Parathyroid adenoma (tissue), 2 donors: ENCODE results near the gene PACSIN1.

Source experiments
- H2AFZ ChIP-seq: fragments of 300-600 bp; sonication (generic); one replicate; pipeline ENCODE4 v1.7.0; 2017; ENCODE audit warnings: antibody characterized with exemption, mild to moderate bottlenecking
- H3K27ac ChIP-seq: fragments of 300-600 bp; sonication (generic); one replicate; pipeline ENCODE4 v1.7.0; 2017
- H3K27me3 ChIP-seq: fragments of 300-600 bp; sonication (generic); one replicate; pipeline ENCODE4 v1.7.0; 2017; ENCODE audit warnings: low read length; ENCODE audit not compliant: control insufficient read depth, insufficient read depth
- H3K36me3 ChIP-seq: fragments of 300-600 bp; sonication (generic); one replicate; pipeline ENCODE4 v1.7.0; 2017; ENCODE audit warnings: low read length; ENCODE audit not compliant: control insufficient read depth, insufficient read depth
- H3K4me1 ChIP-seq: fragments of 300-600 bp; sonication (generic); one replicate; pipeline ENCODE4 v1.7.0; 2017; ENCODE audit warnings: control low read depth
- H3K4me2 ChIP-seq: fragments of 300-600 bp; sonication (generic); one replicate; pipeline ENCODE4 v1.7.0; 2017; ENCODE audit warnings: low read length
- H3K4me3 ChIP-seq: fragments of 300-600 bp; sonication (generic); one replicate; pipeline ENCODE4 v1.7.0; 2017; ENCODE audit warnings: low read depth, low read length
- H3K79me2 ChIP-seq: fragments of 300-600 bp; sonication (generic); one replicate; pipeline ENCODE4 v1.7.0; 2017; ENCODE audit warnings: control low read depth
- H3K9ac ChIP-seq: fragments of 300-600 bp; sonication (generic); one replicate; pipeline ENCODE4 v1.7.0; 2017; ENCODE audit warnings: mild to moderate bottlenecking
- H3K9me3 ChIP-seq: fragments of 300-600 bp; sonication (generic); one replicate; pipeline ENCODE4 v1.7.0; 2017; ENCODE audit warnings: low read length; ENCODE audit not compliant: control insufficient read depth
- TF ChIP-seq, protein P1 (sequence below): fragments of 300-600 bp; sonication (generic); IDR thresholded peaks from one replicate; pipeline ENCODE4 v1.7.0; 2017; ENCODE audit warnings: antibody characterized with exemption, mild to moderate bottlenecking
- donor health status: primary hyperparathyroidism.

The PACSIN1 gene

GRCh38 chr6:34520645-34521462 lies 55.0 kb downstream of the PACSIN1 start:
- Histone ChIP-seq H3K4me1 (no peaks in the 10 kb centered on the region), H3K27ac (no peak overlapping the region), H3K4me2 (no peak overlapping the region), H3K4me3 (no peak overlapping the region), H3K9me3 (no peaks in the 10 kb centered on the region), H2AFZ (no peak overlapping the region), H3K36me3 (no peaks in the 10 kb centered on the region), H3K27me3 (no peaks in the 10 kb centered on the region), H3K9ac (no peak overlapping the region), H3K79me2 (no peaks in the 10 kb centered on the region)
- TF ChIP-seq, protein P1, sequence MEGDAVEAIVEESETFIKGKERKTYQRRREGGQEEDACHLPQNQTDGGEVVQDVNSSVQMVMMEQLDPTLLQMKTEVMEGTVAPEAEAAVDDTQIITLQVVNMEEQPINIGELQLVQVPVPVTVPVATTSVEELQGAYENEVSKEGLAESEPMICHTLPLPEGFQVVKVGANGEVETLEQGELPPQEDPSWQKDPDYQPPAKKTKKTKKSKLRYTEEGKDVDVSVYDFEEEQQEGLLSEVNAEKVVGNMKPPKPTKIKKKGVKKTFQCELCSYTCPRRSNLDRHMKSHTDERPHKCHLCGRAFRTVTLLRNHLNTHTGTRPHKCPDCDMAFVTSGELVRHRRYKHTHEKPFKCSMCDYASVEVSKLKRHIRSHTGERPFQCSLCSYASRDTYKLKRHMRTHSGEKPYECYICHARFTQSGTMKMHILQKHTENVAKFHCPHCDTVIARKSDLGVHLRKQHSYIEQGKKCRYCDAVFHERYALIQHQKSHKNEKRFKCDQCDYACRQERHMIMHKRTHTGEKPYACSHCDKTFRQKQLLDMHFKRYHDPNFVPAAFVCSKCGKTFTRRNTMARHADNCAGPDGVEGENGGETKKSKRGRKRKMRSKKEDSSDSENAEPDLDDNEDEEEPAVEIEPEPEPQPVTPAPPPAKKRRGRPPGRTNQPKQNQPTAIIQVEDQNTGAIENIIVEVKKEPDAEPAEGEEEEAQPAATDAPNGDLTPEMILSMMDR, result no peak

DNA sequence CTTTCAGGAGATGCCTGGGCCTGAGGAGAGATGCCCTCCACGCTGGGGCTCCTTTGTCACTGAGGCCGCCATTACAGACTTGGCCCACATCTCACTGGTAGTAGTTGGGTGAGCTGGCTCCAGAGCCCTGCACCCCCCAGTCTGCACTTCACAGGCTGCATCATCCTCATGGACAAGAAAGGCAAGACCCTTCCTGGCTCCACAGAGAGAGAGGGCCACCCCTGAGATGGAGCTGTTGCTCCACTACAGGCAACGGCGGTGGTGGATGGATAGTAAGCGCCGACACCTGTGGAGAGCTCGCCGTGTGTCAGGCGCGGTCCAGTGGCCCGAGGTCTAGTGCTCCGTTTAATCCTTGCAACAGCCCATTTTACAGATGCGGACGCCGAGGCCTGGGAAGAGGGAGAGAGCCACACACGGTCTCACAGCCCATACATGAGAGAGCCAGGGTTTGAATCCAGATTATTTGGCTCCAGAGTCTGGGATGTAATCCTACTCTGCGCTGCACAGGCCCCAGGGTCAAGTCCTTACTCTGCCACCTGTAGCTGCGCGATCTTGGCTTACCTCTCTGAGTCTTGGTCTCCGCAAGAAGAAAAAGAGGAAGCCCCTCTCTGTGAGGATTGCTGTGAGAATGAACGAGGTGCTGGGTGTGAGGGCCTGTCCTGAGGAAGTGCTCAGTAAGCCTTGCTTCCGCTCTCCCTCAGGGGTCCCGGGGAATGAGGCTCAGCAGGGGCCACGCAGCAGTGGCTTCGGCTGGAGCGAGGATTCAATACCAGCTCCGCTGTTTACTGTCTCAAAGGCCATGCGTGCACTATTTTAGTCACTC lies 55.8 kb downstream of the PACSIN1 start:
- H3K9ac ChIP-seq, result no peak overlapping the region
- H3K9me3 ChIP-seq, result no peaks in the 10 kb centered on the region
- no peaks in the 10 kb centered on the region for H3K79me2 ChIP-seq
- no peak overlapping the region for H3K4me3 ChIP-seq
- TF ChIP-seq, protein P1, result no peak
- no peaks in the 10 kb centered on the region for H3K27me3 ChIP-seq
- no peaks in the 10 kb centered on the region for H3K4me1 ChIP-seq
- no peak overlapping the region for H2AFZ ChIP-seq
- H3K4me2 ChIP-seq, result no peak overlapping the region
- H3K27ac ChIP-seq, result no peak overlapping the region
- H3K36me3 ChIP-seq, result no peaks in the 10 kb centered on the region

- H3K4me2 ChIP-seq, result no peak overlapping the region
- no peaks in the 10 kb centered on the region for H3K27me3 ChIP-seq
- TF ChIP-seq, protein P1, result no peak
- H3K4me3 ChIP-seq, result no peak overlapping the region
- H3K27ac ChIP-seq, result no peak overlapping the region
- no peaks in the 10 kb centered on the region for H3K9me3 ChIP-seq
- H2AFZ ChIP-seq, result no peak overlapping the region
- H3K79me2 ChIP-seq, result no peaks in the 10 kb centered on the region
- no peak overlapping the region for H3K9ac ChIP-seq
- peaks cover 2% of the 10 kb centered on the region for H3K4me1 ChIP-seq
- no peaks in the 10 kb centered on the region for H3K36me3 ChIP-seq
Measured at GRCh38 chr6:34522761-34523160, 56.9 kb downstream of the PACSIN1 start.

DNA sequence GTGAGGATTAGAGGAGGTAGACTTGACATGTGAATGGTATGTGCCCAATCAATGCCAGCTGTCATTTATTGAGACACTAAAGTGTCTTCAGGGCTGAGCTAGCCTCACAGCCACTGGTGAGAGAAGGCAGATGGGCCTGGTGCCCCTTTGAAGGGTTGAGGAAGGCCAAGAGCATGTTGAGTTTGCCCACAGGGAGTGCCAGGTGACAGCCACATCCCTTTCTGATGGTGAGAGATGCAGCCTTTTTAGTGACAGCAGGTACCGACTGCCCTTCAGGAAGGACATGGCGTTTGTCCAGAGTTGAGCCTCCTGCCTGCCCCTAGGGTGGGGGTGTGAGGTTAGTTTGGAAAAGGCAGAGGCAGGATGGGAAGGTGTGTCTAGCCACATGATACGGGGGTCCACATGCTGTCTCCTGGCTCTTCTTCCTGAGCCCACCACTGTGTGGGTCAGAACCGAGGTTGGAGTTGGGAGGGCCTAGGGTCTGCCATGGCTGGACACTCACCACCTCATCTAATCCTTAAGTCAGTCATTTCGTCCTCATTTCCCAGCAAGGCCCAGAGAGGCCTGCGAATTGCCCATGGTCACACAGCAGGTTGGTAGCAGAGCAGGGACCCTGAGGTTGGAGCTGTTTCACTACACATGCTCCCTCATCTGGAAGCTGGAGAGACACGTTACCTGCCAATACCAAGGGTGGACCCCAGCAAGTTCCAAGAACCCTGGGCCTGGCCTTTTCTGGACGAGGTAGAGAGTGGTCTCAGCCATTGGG lies 57.7 kb downstream of the PACSIN1 start:
- Histone ChIP-seq H3K4me3 (no peak overlapping the region), H2AFZ (no peak overlapping the region), H3K27ac (no peak overlapping the region), H3K4me2 (no peak overlapping the region), H3K4me1 (peaks cover 2% of the 10 kb centered on the region), H3K27me3 (no peaks in the 10 kb centered on the region), H3K9ac (no peak overlapping the region), H3K9me3 (no peaks in the 10 kb centered on the region), H3K79me2 (no peaks in the 10 kb centered on the region), H3K36me3 (no peaks in the 10 kb centered on the region)
- TF ChIP-seq, protein P1, result no peak
